Activated CD8-positive, alpha-beta memory T cell treated with anti-CD3 and anti-CD28 coated beads for 48 hours (primary cell): ENCODE data around the gene GCNT4.

Source experiments
- DNase-seq, 3 experiments: peaks; one replicate each; pipeline ENCODE4 v3.0.0-alpha.2; 2020; ENCODE audit warnings: low read depth in 2 of 3, low spot score in 2 of 3

Gene GCNT4

DNA sequence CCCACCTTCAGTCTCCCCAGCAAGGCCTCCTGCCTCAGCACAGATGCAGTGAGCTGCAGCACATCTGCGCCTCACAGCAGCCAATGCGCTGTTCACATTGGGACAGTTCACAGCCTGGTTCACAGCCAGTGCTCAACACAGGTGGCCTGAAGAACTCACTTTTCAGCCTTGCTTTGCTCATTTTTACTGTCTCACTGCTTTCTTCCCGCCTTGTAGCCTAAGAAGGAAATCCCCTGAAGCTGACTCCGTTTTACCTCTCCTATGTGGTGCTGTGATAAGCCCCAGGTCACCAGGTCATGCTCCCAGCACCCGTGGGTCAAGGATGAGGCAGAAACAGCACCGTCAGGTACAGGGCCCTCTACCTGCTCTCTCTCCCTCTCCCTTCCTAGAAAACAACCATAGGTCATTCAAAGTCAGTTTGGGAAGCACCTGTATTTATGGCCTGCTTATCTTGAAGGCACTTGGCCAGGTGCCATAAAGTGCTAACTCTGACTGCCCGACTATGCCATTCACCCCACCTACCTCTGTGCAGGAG, 1.1 kb downstream of the GCNT4 start:
- no peak for DNase-seq

DNA sequence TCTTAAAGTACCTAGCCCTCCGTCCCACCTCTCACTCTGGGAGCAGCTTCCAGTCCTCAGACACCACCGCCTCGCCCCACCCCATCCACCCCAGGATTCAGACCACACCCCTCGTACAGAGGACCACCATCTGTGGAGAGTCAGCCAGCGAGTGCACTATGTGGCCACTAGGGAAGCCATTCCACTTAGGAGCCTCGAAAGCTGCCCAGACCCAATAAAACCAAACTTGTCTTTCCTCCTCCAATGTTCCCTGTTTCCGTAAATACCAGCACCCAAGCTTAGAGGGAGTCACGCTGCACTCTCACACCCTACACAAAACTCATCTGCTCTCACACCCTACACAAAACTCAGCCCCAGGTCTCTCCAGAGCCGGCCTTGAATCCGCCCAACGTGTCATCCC, 1.9 kb downstream of the GCNT4 start:
- DNase-seq, result no peak

DNA sequence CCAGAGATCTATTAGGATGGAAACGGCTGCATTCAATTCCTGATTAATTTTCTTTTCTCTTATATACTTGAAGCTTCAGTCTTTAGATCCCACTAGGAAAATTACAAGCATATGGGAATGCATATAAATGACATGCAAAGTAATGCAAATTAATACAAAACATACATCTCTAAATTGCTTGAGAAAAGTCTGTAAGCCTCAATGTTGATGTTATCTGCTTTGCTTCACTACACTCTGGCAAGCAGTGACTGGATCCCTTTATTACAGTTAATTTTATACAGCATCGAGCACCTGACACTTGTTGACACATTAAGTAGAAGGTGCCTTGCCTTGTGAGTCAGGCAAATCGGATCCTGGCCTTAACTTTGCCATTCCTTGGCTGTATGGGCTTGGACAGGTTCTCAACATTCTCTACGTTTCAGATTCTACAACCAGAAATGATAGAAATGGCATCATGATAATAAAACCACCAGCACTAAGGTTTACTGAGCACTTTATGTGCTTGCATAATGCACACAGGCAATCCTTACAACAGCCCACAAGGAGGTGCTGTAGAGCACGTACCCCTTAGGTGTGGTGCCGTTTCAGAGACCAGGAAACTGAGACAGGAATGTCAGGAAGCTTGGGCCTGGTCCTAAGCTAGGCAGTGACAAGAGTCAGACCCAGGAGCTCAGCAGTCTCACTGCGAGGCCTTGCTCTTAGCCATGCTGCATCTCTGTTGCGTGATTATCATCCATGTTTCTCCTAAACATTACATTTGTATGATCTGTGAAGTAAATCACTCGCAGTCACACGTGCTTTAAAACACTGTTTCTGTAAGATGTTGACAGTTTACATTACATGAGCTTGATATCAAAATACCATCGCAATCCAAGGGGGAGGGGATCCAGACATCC, 2.7 kb downstream of the GCNT4 start:
- DNase-seq, result no peak

DNA sequence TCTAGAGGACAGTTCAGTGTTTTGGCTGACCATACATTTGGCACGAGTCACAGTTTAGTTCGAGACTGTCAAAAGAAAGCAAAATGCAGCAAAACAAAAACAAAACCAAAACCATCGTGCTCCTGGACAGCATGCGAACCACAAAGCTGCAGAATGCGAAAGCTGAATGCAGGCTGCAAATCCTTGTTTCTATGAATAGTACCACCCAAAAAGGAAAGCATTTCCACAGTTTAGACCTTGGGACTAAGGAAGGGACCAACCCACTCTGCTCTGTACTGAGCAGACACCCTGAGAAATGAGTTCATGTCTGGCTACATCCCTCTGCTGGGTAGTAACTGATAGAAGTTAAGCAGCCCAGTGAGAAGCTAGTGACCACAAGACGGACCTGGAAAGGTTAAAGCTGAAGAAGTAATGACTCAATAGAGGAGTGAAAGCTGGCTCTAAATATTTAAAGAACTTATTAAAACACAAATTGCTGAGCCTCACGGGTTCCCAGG, 3.9 kb downstream of the GCNT4 start:
- DNase-seq, result no peak

DNA sequence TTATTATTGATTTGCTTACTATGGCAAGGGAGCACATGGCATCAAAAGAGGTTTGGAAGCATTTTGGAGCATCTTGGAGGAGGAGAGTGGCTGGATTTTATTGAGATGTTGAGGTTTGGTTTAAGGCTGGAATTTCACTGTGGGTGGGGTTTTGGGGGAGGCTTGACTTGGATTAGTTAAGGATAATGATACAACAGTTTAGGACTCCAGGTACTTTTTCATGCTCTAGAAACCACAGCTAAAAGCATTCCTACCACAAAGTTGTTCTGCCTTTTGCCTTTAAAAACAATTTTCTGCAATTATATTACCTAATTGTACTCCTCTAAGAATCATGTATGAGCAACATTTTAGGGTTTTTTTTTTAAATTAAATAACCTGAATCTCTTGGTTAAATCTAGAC, 5.0 kb downstream of the GCNT4 start:
- DNase-seq, result no peak

DNA sequence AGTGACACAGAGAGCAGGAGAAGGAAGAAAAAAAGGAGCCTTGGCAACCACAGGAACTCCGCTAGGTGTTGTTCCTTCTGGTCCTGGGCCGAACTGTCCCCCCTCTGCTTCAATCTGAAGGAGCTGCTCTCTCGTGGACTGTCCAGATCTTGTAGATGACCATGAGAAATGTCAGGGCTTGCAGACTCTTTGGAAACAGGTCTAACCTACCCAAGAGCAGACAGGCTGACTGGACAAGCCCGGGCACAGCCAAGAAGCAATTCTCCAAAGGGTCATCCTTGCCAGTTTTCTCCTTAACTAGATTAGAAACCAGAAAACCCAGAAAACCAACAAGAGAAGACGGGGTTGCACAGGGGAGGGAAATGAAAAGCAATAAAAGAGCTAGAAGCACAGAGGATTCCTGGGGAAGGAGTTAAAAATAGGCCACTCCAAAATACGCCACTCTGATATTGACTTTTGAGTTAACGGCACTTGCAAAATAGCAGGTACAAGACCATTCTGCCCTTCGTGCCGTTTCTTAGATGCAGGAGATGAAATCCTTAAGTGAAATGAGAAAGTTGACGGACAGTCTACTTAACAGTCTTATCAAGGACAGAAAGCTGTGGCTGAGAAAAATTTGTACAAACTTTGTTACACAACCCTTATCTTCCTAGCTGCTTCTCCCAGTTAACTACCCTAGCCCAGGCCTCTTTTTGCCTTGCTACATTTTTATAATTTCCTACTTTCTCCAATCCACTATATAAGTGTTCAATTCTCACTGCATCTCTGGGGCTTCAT, 5.8 kb downstream of the GCNT4 start:
- no peak for DNase-seq

DNA sequence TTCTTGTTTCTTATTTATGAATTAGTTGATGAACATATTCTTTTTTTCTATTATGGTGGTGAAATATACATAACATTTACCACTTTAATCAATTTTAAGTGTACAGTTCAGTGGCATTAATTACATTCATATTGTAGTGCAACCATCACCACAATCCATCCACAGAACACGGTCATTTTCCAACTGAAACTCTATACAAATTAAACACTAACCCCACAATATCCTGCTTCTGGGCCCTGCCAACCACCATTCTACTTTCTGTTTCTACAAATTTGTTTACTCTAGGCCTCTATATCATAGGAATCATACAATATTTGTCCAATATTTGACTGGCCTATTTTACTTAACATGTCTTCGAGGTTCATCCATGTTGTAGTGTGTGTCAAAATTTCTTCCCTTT, 7.3 kb downstream of the GCNT4 start:
- no peak for DNase-seq

DNA sequence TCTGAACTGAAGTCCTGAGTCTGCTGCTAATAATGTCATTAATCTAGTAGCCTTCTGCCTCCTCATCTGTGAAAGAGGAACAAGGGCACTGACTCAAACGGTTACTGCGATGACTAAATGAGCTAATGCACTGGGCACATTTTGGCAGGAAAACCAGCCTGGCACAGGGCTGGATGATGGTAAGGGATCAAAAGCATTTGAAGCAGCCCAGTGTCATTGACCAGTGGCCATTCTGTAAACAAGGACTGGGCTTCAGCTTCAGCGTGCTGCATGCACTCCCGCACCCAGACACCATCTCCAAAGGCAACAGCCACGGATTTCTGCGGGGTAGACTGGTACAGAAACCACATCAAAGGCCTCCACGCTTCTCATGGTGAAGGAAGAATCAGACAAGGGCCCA, 8.0 kb downstream of the GCNT4 start:
- no peak for DNase-seq

DNA sequence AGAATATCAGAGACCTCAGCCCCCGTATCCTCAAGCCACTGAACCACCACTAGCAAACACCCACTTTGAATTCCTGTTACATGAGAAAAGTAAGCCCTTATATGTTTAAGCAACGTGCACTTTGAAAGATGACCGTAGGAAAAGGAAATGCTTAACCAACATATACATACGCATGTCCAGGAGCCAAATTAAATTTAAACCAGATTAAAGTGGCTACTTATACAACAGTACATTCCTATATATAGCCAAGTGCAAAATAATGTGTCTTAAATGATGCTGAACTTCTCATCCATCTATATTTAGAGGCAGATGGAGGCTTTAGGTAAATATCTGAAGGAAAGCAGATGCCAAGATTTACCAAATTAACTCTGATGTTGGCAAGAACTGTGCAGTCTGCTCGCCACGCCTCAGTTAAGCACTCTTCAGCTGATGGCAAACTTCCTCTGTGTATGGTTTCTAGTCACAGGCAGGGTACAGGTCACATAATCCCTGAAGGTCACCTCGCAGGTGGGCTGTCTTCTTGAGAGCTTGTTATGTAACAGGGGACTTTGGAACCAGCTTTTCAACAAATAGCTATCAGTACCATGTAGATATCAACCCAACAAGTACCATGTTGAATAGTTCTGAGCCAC, 8.6 kb downstream of the GCNT4 start:
- DNase-seq, result no peak

DNA sequence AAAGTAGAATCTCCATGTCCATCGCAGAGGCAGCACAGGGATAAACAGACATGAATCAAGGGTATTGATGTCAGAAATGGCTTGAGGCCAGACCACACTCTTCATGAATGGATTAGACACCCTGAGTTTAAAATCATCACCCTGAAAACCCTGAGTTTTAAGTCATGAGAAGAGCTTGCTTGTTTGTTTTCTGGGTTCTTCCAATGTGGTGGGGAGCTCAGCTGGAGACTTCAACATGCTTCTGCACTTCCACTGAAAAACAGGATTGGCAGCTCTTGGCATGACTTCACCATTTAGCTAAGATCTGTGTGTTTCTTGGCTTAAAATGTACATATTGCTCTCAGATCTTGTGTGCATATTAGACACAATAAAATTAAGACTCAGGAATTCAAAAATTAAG, 9.8 kb downstream of the GCNT4 start:
- DNase-seq, result no peak

DNA sequence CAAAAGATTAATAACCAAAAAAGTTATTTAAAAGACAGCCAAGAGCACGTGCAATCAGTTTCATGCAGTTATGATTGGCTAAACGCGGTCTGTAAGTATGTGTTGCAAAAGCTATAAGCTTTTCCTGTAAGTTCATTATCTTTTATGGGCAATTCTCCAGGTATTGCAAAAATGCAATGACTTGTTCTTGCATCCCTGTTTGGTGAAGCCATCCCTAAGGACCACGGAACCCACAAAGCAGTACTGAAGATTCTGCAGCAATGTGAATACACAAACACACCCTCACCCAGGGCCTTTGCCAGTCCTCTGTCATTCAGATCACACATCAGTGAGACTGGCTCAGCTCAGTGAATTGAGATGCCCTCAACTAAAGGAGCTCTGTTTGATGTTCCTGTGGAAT, 11.4 kb downstream of the GCNT4 start:
- DNase-seq, result no peak

DNA sequence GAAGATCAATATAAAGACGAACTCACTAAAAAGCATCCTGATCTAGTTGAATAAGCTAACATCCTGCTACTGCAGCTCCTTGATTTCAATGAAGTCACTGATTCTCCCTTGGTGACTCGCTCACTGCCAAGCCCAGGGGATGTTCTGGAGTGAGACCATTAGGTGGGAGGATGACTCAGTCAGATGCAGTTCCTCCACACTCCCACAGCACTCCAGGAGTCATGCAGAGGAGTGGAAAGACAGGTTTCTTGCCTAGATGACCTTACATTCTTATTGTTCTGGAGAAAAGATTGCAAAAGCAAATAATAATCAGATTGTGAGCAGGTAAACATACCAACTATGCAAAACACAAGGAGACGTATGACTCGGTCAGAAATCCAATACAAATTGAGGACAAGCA, 15.3 kb downstream of the GCNT4 start:
- DNase-seq, result no peak

DNA sequence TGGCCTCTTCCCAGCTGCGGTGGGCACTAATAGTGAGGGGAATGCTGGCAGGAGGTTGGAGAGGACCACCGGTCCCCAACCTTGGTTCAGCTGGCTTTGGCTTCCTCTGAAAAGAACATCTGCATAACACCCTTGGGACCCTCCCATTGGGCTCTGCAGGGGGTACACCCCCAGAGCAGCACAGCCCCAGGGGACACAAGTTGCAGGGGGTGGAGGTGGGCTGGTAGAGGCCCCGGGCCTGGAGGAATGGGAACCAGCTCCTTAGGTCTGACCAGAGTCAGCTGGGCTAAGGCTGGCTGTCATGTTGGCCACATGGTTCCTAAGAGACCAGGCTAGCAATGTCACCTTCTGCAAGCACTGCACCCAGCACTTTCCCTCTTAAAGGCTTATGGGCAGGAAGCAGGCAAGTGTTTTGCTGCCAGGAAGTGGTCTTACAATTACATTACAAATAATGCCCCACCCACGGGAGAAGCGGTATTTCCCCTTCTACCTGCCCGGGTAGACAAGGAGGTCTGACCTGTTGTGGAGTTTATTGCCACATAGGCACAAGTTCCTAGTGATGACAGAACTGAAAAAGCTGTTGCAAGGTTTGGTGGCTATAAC, 18.1 kb downstream of the GCNT4 start:
- DNase-seq, result no peak

DNA sequence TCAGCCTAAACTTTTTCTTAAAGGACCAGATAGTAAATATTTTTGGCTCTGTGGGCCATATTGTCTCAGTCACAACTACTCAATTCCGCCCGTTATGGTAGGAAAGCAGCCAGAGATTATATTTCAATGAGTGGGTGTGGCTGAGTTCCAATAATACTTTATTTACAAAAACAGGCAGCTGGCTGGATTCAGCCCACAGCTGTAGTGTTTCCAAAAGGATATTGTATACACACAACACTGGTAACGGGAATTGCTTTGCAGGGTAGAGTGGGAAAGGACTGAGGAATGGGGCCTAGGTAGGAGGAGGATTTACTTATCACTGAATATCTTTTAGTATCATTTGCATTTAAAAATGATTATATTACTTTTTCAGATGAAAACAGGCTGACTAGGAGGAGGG, 21.0 kb downstream of the GCNT4 start:
- no peak for DNase-seq

DNA sequence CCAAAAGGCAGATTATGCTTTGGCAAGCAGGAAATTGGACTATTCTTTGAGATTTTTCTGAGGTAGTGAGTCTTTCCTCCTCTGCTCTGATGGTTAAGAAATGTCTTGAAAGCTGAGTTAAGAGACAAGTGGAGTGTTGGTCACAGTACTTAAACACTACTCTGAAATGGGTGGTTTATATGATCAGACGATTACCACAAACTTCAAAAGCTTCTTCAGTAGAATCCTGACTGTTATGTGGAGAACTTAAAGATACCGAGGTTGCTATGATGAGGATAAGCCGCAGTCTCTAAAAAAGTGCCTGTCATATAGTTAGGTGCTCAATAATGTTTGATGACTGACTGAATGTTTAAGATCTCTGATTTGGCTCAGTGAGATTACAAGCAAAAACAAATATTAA, 24.3 kb downstream of the GCNT4 start:
- no peak for DNase-seq

DNA sequence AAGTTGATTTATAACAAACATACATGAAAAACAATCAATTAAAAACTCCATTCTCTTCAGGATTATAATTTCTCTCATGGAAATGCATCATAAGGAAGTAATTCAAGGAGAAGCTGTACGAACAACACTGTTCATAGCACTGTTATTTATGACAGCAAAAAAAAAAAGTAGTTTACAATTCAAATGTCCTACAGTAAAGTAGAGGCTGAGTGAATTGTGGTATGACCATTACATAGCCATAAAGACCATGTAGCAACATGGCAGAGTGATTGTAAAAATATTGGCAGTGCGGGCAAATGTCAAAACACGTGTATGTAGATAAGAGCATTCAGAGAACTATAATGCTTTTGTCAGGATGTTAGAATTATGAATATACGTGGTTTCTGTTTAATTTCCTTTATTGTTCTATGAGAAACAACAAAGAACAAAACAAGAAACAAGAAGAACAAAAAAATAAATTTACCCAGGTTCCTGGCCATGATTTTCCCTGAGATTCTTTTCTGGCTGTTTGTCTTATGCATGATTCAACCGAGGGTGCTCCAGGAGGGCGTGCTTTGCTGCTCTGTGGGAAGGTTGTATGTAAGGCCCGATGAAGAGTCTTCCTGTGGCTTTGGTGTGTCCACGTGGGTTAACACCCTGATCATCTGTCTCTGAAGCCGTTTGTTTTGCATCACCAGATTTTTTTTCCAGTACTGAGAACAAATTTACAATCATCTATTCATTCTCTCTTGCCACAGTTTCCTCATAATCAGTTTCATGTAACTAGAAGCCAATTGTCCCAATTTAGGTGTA, 28.8 kb downstream of the GCNT4 start:
- no peak for DNase-seq

DNA sequence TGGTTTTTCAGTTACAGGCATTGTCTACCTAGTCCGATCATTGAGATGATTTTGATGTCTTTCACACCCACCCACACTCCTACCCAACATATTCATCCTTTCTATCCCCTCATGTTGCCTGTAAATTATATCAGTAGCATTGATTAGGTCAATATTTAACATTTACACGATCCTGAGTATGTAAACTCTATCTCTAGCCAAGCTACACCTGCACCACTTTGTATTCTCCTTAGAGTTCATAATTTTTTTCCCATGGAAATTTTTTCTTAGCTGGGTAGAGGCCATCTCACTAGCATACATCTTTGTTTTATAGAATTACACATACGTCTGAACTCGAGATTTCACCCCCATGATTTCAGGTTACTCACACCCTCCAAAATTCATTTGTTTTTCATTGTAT, 30.6 kb downstream of the GCNT4 start:
- DNase-seq, result no peak

DNA sequence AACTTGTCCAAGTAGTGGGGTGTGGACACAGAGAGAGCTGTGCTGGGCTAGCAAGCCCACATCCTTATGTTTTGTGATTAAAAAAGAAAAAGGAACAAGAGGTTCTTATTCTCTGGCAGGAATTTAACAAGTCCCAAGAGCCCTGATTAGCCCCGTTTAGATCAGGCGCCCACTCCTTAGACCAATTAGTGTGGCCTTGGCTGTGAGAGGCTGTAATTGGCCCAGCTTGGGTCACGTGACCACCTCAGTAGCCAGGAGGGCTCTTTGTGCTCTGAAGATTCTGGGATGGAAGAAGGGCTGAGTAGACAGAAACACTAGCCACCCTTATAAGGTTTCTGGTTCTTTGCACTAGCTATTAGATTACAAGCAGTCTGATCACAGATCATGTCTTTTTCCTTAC, 31.1 kb downstream of the GCNT4 start:
- no peak for DNase-seq

DNA sequence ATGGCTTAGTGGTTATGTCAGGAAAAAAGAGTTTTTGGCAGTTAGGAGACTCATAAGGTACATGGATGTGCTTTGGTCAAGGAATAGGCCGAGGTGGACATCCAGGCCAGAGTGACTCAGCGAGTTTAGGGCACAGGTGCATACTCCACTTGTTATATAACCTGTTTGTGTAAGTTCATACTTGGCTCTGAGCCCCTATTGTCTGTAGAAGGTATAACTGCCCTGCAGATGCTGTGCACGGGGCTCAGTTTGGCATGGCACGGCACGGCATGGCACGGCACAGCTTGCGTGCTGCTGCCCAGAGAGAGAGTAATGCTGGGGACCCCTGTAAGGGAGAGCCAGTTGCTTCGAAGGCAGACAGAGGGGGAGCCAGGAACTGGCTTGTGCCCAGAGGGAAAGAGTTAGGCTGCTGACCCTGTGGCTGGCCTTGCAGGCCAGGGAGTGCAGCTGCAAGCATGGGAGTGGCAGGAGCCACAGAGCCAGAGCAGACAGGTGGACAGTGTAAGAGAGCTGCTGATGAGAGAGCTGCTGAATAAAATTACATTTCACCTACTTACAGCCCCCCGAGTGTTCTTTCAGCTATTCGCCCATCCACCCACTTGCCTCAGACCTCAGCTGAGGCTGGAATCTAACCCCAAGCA, 32.2 kb downstream of the GCNT4 start:
- DNase-seq, result no peak
